Neuronal stem cell (in vitro differentiated cells): ENCODE results near the gene RETSAT.
A peak's percentile ranks its signal among the peaks of the same experiment; 100 is the strongest.
"Not testable (repeated sequence)": the region's sequence is repeated elsewhere in the genome, so short reads cannot be mapped to it uniquely, and the experiment has no call there.

Source experiments
- DNase-seq: peaks from one replicate; pipeline ENCODE4 v3.0.0-alpha.2; 2013; ENCODE audit warnings: low spot score
- H2AFZ ChIP-seq: one replicate; pipeline ENCODE4 v1.6.1; 2013; ENCODE audit warnings: mild to moderate bottlenecking, low read length, inconsistent platforms
- H2AK5ac ChIP-seq: 2 replicates; pipeline ENCODE4 v1.6.1; 2013; ENCODE audit warnings: low read depth, mild to moderate bottlenecking, inconsistent platforms, low read length, moderate library complexity, mixed read lengths
- H2BK120ac ChIP-seq: 2 replicates; pipeline ENCODE4 v1.6.1; 2013; ENCODE audit warnings: low read depth, mild to moderate bottlenecking, inconsistent platforms, low read length, moderate library complexity, mixed read lengths
- H2BK12ac ChIP-seq: one replicate; pipeline ENCODE4 v1.6.1; 2013; ENCODE audit warnings: low read length, inconsistent platforms
- H2BK15ac ChIP-seq: 2 replicates; pipeline ENCODE4 v1.6.1; 2013; ENCODE audit warnings: mild to moderate bottlenecking, low read length, inconsistent platforms, mixed read lengths
- H2BK5ac ChIP-seq: one replicate; pipeline ENCODE4 v1.6.1; 2013; ENCODE audit warnings: inconsistent platforms, mild to moderate bottlenecking, low read length, moderate library complexity
- H3K14ac ChIP-seq: one replicate; pipeline ENCODE4 v1.6.1; 2013; ENCODE audit warnings: low read length, inconsistent platforms
- H3K18ac ChIP-seq: 2 replicates; pipeline ENCODE4 v1.6.1; 2013; ENCODE audit warnings: low read length, inconsistent platforms
- H3K23ac ChIP-seq: 2 replicates; pipeline ENCODE4 v1.6.1; 2013; ENCODE audit warnings: low read depth, mild to moderate bottlenecking, mixed read lengths, low read length, inconsistent platforms; ENCODE audit not compliant: poor library complexity
- H3K27ac ChIP-seq: replicated peaks from 3 replicates; pipeline ENCODE4 v1.5.1; 2013; ENCODE audit warnings: low read length, inconsistent platforms
- H3K27me3 ChIP-seq, 3 experiments: 2 replicates each; pipeline ENCODE4 v1.6.1; 2013; ENCODE audit warnings: low read length in 3 of 3, mild to moderate bottlenecking in 2 of 3, inconsistent platforms in 1 of 3, low read depth in 1 of 3, mixed read lengths in 1 of 3, moderate library complexity in 1 of 3; ENCODE audit not compliant: control insufficient read depth in 3 of 3, insufficient read depth in 3 of 3
- H3K36me3 ChIP-seq, 2 donors: replicated peaks in 1 of 2; 2 replicates each; pipeline ENCODE4 v1.6.1; 2013; ENCODE audit warnings: low read length in 2 of 2; ENCODE audit not compliant: control insufficient read depth in 2 of 2, insufficient read depth in 2 of 2
- H3K4ac ChIP-seq: 2 replicates; pipeline ENCODE4 v1.6.1; 2013; ENCODE audit warnings: inconsistent platforms, mild to moderate bottlenecking, low read length, moderate library complexity
- H3K4me1 ChIP-seq, 2 donors: 1 replicate in 1 of 2; 2 replicates in 1 of 2; pipeline ENCODE4 v1.6.1; 2013; ENCODE audit warnings: low read length in 2 of 2, low read depth in 1 of 2; ENCODE audit not compliant: control insufficient read depth in 2 of 2, insufficient read depth in 1 of 2
- H3K4me2 ChIP-seq: one replicate; pipeline ENCODE4 v1.6.1; 2013; ENCODE audit warnings: mild to moderate bottlenecking, low read length, inconsistent platforms; ENCODE audit not compliant: insufficient read depth, poor library complexity, severe bottlenecking
- H3K4me3 ChIP-seq, 2 donors: 2 replicates each; pipeline ENCODE4 v1.5.1; 2013; ENCODE audit warnings: low read length in 2 of 2, mild to moderate bottlenecking in 2 of 2, inconsistent platforms in 1 of 2, moderate library complexity in 1 of 2
- H3K79me1 ChIP-seq: one replicate; pipeline ENCODE4 v1.6.1; 2013; ENCODE audit warnings: low read depth, mild to moderate bottlenecking, inconsistent platforms, low read length, moderate library complexity
- H3K9ac ChIP-seq: one replicate; pipeline ENCODE4 v1.6.1; 2013; ENCODE audit warnings: mild to moderate bottlenecking, low read depth, low read length, inconsistent platforms; ENCODE audit not compliant: poor library complexity
- H3K9me3 ChIP-seq, 2 donors: replicated peaks in 1 of 2; 2 replicates each; pipeline versions ENCODE3 to v1.6.1; 2013; ENCODE audit warnings: low read length in 2 of 2, mild to moderate bottlenecking in 2 of 2, inconsistent platforms in 1 of 2, low read depth in 1 of 2, mixed read lengths in 1 of 2, moderate library complexity in 1 of 2; ENCODE audit not compliant: control insufficient read depth in 2 of 2, insufficient read depth in 1 of 2
- H4K8ac ChIP-seq: one replicate; pipeline ENCODE4 v1.6.1; 2013; ENCODE audit warnings: low read depth, mild to moderate bottlenecking, inconsistent platforms, low read length, moderate library complexity
- H4K91ac ChIP-seq: one replicate; pipeline ENCODE4 v1.6.1; 2013; ENCODE audit warnings: low read length, low read depth, mild to moderate bottlenecking, inconsistent platforms; ENCODE audit not compliant: poor library complexity
- WGBS, 2 donors: extraction: QIAGEN DNeasy Blood & Tissue Kit; methylation state at CpG; one replicate each; pipeline ENCODE4 v1.1.7; 2013; ENCODE audit warnings: missing lambda C conversion rate in 2 of 2, mixed read lengths in 1 of 2; ENCODE audit not compliant: insufficient read length in 2 of 2, insufficient replicate concordance in 1 of 2; ENCODE audit errors: extremely low coverage in 2 of 2; 5-methylcytosine and 5-hydroxymethylcytosine counted together

The RETSAT gene

GRCh38 chr2:85343207-85343895, 11.0 kb downstream of the RETSAT start:
- WGBS, 2 donors, result no CpG with 5 or more reads among the region's 10 CpGs
- H3K9me3 ChIP-seq, result not testable (repeated sequence)

GRCh38 chr2:85342156-85342555, 12.2 kb downstream of the RETSAT start:
- no peak overlapping the region for H2AK5ac ChIP-seq
- H3K9me3 ChIP-seq, result no peaks in the 10 kb centered on the region
- no peak overlapping the region for H3K14ac ChIP-seq
- H3K4me3 ChIP-seq, result no peak overlapping the region
- no CpG with 5 or more reads among the region's 3 CpGs for WGBS, 2 donors
- no peak overlapping the region for H3K4me2 ChIP-seq
- H3K27me3 ChIP-seq, result no peaks in the 10 kb centered on the region
- no peak overlapping the region for H4K91ac ChIP-seq
- H4K8ac ChIP-seq, result no peak overlapping the region
- H3K18ac ChIP-seq, result no peak overlapping the region
- DNase-seq, result no peak
- no peak overlapping the region for H2BK12ac ChIP-seq
- no peak overlapping the region for H2BK15ac ChIP-seq
- H2BK120ac ChIP-seq, result no peak overlapping the region
- H3K36me3 ChIP-seq, result peaks cover 3 to 29% of the 10 kb centered on the region in 2 donors
- H3K23ac ChIP-seq, result no peak overlapping the region
- no peak overlapping the region for H3K9ac ChIP-seq
- H2AFZ ChIP-seq, result no peak overlapping the region
- H3K4ac ChIP-seq, result no peak overlapping the region
- H3K4me1 ChIP-seq, result peaks cover 0 to 7% of the 10 kb centered on the region in 2 donors
- no peak overlapping the region for H3K27ac ChIP-seq
- no peaks in the 10 kb centered on the region for H3K79me1 ChIP-seq
- no peak overlapping the region for H2BK5ac ChIP-seq

More at GRCh38 chr2:85343207-85343895, 11.0 kb downstream of the RETSAT start:
- not testable (repeated sequence) for H4K8ac ChIP-seq, H3K4me2 ChIP-seq, H3K27ac ChIP-seq, DNase-seq, H2BK15ac ChIP-seq, H2AK5ac ChIP-seq, H3K18ac ChIP-seq, H4K91ac ChIP-seq, H3K23ac ChIP-seq, H3K27me3 ChIP-seq, H3K79me1 ChIP-seq, H3K14ac ChIP-seq, H3K4me1 ChIP-seq, H2BK5ac ChIP-seq, H3K4ac ChIP-seq, H2BK12ac ChIP-seq, H3K9ac ChIP-seq, H3K4me3 ChIP-seq, H2BK120ac ChIP-seq, H2AFZ ChIP-seq
- peaks cover 5 to 34% of the 10 kb centered on the region in 2 donors for H3K36me3 ChIP-seq

GRCh38 chr2:85341269-85342029, 12.9 kb downstream of the RETSAT start:
- H2BK120ac ChIP-seq, result no peak overlapping the region
- DNase-seq, result no peak
- no peak overlapping the region for H3K4me3 ChIP-seq
- H3K4me1 ChIP-seq, result peaks cover 0 to 7% of the 10 kb centered on the region in 2 donors
- H3K36me3 ChIP-seq, result peaks cover 3 to 22% of the 10 kb centered on the region in 2 donors
- no peak overlapping the region for H3K14ac ChIP-seq
- H3K4me2 ChIP-seq, result no peak overlapping the region
- H2AFZ ChIP-seq, result no peak overlapping the region
- no peak overlapping the region for H4K91ac ChIP-seq
- no peak overlapping the region for H3K4ac ChIP-seq
- no peak overlapping the region for H3K27ac ChIP-seq
- no peak overlapping the region for H3K23ac ChIP-seq
- H3K18ac ChIP-seq, result no peak overlapping the region
- H2BK5ac ChIP-seq, result no peak overlapping the region
- no peaks in the 10 kb centered on the region for H3K27me3 ChIP-seq
- no peak overlapping the region for H2BK12ac ChIP-seq
- no peak overlapping the region for H2AK5ac ChIP-seq
- peak overlapping the region; percentile 53 for H3K9ac ChIP-seq
- no peaks in the 10 kb centered on the region for H3K9me3 ChIP-seq
- no peaks in the 10 kb centered on the region for H3K79me1 ChIP-seq
- WGBS, 2 donors, result no CpG with 5 or more reads among the region's 30 CpGs
- no peak overlapping the region for H2BK15ac ChIP-seq
- no peak overlapping the region for H4K8ac ChIP-seq
